ENCODE results near the gene CFAP100.

The CFAP100 gene

DNA sequence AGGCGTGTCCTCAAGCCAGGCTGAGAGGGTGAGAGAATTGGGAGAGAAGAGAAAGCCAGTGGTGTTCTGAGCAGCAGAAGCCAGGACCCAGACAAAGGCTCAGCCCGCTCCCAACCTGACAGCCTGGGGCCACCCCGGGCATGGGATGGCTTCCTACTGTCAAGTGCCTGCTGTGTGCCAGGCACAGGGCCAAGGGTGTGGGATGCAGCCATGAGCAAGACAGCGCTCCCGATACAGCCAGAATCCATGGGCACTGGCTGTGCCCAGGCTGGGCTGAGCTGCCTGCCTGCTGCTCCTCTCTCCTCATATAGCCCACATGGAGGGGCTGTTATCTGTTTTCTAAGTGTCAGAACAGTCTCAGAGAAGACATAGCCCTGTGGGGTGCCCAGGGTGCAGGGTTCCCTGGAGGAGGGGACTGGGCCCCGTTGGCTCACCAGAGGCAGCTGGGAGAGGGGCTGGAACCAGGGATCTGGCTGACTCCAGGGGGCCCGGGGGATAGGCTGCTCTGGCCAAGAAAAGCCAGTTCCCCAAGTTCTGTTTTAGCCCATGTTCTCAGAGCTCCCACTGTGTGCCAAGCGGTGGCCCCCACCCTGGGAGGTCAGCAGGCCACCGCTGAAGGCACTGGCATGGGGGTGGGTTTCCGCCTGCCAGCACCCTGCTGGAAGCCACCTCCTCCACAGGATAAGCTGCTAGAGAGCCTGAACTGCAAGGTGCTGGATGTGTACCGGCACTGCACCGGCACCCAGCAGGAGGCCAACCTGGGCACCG, 39.0 kb downstream of the CFAP100 start:
- Histone ChIP-seq H3K4me3 (no peak overlapping the region), H3K27ac (no peak overlapping the region)
- TF ChIP-seq, protein P1, sequence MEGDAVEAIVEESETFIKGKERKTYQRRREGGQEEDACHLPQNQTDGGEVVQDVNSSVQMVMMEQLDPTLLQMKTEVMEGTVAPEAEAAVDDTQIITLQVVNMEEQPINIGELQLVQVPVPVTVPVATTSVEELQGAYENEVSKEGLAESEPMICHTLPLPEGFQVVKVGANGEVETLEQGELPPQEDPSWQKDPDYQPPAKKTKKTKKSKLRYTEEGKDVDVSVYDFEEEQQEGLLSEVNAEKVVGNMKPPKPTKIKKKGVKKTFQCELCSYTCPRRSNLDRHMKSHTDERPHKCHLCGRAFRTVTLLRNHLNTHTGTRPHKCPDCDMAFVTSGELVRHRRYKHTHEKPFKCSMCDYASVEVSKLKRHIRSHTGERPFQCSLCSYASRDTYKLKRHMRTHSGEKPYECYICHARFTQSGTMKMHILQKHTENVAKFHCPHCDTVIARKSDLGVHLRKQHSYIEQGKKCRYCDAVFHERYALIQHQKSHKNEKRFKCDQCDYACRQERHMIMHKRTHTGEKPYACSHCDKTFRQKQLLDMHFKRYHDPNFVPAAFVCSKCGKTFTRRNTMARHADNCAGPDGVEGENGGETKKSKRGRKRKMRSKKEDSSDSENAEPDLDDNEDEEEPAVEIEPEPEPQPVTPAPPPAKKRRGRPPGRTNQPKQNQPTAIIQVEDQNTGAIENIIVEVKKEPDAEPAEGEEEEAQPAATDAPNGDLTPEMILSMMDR (IDR thresholded peaks at IDR 0.05), result no peak
- DNase-seq (ENCODE audit: low spot score), result no peak

DNA sequence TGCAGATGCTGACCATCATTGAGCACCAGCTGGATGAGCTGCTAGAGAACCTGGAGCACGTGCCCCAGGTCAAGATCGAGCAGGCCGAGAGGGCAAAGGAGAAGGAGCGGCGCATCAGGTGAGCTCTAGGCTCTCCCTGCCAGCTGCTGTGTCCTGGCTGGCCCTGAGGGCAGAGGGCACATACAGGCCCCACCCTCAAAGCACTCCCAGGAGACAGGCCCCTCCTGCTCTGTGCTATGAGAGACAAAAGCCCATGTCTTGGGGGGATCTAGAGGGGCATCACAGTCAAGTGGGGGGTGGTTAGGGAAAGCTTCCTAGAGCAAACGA, 39.5 kb downstream of the CFAP100 start:
- TF ChIP-seq, protein P1 (IDR thresholded peaks at IDR 0.05), result no peak

DNA sequence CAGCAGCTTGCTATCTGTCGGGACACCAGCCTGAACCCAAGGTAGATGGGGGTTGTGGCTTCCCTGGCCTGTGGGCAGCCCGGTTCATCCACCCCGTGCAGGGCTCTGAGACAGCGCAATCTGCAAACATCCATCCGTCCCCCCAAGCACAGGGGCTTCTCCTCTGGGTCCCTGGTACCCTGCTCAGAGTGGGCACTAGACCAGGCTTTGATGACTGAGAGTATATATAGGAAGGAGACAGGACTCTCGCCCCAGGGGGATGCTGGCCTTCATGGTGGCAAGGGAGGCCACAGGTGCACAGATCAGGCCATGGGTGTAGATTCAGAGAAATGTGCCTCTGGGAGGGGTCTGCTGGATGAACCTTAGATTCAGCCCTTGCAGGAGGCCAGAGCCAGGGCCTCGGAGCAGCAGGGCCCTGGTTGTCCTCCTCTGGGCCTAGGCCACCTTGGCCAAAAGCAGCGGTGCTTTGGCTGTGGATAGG, 40.3 kb downstream of the CFAP100 start:
- no peak for DNase-seq (ENCODE audit: low spot score)
- H3K4me3 ChIP-seq, result no peak overlapping the region
- TF ChIP-seq, protein P1 (IDR thresholded peaks at IDR 0.05), result no peak
- no peak overlapping the region for H3K27ac ChIP-seq

More for the DNA sequence above, 39.5 kb downstream of the CFAP100 start:
- DNase-seq (ENCODE audit: low spot score), result no peak
- Histone ChIP-seq H3K4me3 (no peak overlapping the region), H3K27ac (no peak overlapping the region)

DNA sequence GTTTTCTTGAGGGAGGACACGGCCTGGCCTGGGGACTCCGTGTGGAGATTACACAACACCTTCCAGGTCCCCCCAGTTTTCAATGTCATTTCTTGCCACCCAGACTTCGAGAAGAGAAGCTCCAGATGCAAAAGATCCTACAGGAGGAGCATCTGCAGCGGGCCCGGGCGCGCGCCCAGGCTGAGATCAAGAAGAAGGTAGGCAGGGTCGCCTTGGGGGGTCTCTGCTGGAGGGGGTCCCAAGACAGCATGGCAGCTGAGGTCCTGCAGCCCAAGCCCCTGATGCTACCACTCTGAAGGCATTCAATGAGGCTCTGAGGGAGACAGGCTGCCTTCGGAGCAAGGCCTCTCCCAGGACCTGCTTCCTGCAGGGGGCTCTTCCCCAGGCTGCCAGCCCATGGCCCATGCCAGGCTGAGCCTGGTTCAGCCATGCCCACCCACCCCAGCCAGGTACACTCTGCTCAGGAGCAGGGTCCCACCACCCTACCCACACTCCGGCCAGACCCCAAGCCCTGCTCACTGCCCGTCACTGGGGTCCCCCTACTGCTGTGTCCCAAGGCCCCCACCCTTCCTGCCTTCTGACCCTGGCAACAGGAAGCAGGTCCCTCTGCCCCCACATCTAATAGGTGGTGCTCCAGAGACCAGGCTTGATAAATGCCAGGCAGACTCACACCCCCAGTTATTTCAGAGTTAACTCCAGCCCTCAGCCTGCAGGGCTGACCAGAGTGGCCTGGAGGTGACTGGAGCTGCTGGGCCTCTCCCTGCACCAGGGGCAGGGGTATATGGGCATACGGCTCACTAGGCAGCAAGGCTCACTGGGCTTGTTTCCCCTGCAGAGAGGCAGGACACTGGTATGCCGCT, 41.0 kb downstream of the CFAP100 start:
- no peak overlapping the region for H3K27ac ChIP-seq
- no peak for DNase-seq (ENCODE audit: low spot score)
- TF ChIP-seq, protein P1 (IDR thresholded peaks at IDR 0.05), result no peak

DNA sequence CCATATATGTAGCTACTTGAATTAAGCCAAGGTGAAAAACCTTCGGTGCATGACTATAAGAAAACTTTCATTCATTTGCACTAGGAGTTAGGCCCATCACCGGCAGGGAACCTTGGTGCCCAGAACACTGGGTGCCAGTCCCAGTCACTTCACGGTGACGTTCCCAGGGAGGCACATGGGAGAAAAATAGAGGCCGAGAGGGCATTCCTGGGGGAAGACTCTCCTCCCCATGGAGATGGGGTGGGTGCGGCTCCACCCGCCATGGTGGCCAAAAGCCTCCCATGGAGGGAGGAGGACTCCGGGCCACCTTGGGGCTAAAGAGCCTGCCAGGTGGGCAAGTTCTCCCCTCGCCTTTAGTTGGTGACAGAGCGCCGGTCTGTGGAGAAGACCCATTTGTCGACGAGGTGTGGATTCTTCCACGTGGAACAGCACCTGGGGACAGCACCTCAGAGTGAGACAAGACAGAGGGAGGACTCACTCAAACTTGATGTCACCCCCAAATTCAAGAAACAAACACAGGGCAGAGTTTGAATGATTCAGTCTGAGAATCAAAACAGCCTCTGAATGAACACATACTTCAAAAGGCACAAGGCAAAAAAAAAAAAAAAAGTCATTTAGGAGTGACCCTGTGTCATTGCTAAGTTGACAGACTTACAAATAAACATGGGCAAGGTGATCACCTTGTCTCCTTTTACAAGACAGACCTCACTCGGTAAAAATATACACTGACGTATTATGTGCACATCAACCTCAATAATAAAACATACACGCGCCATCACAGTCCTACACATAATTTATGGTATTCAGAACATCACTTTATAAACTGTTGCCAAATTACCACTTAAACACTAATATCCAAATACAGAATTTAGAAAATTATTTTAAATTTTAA, 42.4 kb downstream of the CFAP100 start:
- DNase-seq (ENCODE audit: low spot score), result no peak

More for the DNA sequence above, 41.0 kb downstream of the CFAP100 start:
- H3K4me3 ChIP-seq, result no peak overlapping the region

DNA sequence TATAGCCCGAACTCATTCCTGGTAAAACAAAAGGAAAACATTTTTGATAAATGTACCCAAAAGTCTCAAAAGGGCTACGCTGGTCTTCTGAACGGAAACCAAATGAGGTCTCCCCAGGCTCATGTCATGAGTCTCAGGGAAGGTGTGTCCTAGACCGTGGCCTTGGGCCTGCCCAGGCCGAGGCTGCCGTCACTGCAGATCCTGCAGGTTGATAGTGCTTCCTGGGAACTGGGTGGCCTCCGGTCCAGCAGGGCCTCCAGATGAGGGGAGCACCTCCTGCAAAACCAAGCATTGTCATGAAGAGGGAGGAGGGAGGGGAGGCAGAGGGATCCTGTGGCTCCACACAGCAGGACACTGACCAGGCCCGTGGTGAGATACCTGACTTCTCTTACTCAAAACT, 43.5 kb downstream of the CFAP100 start:
- Histone ChIP-seq H3K27ac (no peak overlapping the region), H3K4me3 (no peak overlapping the region)
- DNase-seq (ENCODE audit: low spot score), result no peak
- TF ChIP-seq, protein P1 (IDR thresholded peaks at IDR 0.05), result no peak

More for the DNA sequence above, 42.4 kb downstream of the CFAP100 start:
- Histone ChIP-seq H3K4me3 (no peak overlapping the region), H3K27ac (no peak overlapping the region)
- TF ChIP-seq, protein P1 (IDR thresholded peaks at IDR 0.05), result no peak

Data from coronary artery (tissue), 2 donors.